ENCODE data around the gene EXOC6B. TPM values are rescaled to one million over a fixed set of nuclear protein-coding genes. Genes with fewer than 3 reads are reported as not detected.

The EXOC6B gene
- total and polyA plus RNA-seq, 9 of the 15 experiments (the other 6 are each of a cell fraction or from before 2014, with no cell fraction given) = 0.28 to 4.2 (median 2.0) TPM

DNA sequence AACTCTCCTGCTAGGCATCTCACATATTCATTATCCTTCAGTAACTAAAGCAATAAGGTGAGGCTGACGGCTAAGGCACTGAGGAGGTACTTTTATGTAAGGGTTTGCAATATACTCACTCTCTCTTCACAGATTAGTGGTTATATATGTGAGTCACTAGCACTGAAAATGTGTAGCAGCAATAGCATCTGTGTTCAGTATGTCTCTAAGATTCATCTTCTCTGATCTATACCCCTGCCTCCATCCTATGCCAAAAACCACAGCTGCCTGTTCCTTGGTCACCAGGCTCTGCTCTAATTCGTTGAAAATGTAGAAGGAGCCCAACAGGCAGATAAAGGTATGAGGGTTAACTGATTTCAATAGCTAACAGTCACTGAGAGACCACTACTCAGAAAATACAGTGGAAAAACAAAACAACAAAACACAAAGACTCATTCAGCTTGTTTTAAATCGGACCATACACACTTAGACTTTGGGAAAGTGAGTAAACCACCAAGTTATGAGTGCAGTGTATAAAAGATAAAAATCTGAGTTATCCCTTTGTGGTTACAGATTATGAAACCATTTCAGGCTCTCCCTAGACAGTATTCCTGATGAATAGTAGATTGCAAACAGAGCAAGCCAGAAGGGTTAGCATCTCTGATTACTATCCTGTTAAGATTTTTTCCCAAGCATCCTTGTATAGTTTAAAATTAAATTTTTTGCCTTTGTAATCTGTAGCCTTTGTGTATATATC, 602.8 kb downstream of the EXOC6B start (continued):
- TF ChIP-seq DMBX1 (CRISPR knock-in tag; IDR thresholded peaks at IDR 0.05; ENCODE audit: borderline replicate concordance) = no peak
- no peak for TF ChIP-seq EZH2 (IDR thresholded peaks at IDR 0.05; ENCODE audit: borderline replicate concordance, low read depth, low read length)
- no peak for TF ChIP-seq FOXM1 (IDR thresholded peaks at IDR 0.05; ENCODE audit: low read depth)
- TF ChIP-seq FOXM1 (CRISPR knock-in tag; IDR thresholded peaks at IDR 0.05; ENCODE audit: low read depth) = no peak
- TF ChIP-seq RREB1 (CRISPR knock-in tag; IDR thresholded peaks at IDR 0.05) = no peak

Measured in K562 (cell line).